Keratinocyte (primary cell): Measurements from ENCODE around the gene DDX51.

ENCODE experiments used
- EZH2 ChIP-seq: IDR thresholded peaks from one replicate; pipeline ENCODE4 v1.6.1; 2012; ENCODE audit warnings: inconsistent platforms, mild to moderate bottlenecking, low read length, moderate library complexity
- TF ChIP-seq, protein P1 (sequence below), 3 experiments: IDR thresholded peaks in 1 of 3; conservative IDR thresholded peaks in 1 of 3; optimal IDR thresholded peaks in 1 of 3; 2 replicates in 2 of 3; 3 replicates in 1 of 3; pipeline versions ENCODE3 to v1.5.1; 2011; ENCODE audit warnings: low read length in 3 of 3, mild to moderate bottlenecking in 3 of 3, moderate library complexity in 2 of 3, control low read depth in 1 of 3, inconsistent platforms in 1 of 3; ENCODE audit not compliant: insufficient read depth in 2 of 3; ENCODE audit errors: extremely low read depth in 1 of 3

DNA sequence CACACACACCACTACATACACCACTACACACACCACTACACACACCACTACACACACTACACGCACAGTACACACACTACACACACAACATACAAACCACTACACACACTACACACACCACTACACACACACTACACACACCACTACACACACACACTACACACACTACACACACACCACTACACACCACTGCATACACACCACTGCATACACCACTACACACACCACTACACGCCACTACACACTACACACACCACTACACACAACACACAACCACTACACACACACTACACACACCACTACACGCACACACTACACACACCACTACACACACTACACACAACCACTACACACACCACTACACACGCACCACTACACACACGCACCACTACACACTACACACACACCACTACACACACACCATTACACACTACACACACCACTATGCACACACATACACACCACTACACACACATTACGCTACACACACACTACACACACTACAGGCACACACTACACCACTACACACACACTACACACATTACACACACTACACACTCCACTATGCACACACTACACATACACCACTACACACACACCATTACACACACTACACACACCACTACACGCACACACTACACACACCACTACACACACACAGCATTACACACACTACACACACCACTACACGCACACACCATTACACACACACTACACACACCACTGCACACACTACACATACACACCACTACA lies 12.6 kb upstream of the DDX51 start:
- TF ChIP-seq, protein P1, sequence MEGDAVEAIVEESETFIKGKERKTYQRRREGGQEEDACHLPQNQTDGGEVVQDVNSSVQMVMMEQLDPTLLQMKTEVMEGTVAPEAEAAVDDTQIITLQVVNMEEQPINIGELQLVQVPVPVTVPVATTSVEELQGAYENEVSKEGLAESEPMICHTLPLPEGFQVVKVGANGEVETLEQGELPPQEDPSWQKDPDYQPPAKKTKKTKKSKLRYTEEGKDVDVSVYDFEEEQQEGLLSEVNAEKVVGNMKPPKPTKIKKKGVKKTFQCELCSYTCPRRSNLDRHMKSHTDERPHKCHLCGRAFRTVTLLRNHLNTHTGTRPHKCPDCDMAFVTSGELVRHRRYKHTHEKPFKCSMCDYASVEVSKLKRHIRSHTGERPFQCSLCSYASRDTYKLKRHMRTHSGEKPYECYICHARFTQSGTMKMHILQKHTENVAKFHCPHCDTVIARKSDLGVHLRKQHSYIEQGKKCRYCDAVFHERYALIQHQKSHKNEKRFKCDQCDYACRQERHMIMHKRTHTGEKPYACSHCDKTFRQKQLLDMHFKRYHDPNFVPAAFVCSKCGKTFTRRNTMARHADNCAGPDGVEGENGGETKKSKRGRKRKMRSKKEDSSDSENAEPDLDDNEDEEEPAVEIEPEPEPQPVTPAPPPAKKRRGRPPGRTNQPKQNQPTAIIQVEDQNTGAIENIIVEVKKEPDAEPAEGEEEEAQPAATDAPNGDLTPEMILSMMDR (optimal IDR thresholded peaks at IDR 0.05 in 1 of 3, IDR thresholded peaks at IDR 0.05 in 1 of 3, conservative IDR thresholded peaks at IDR 0.05 in 1 of 3; ENCODE audit: extremely low read depth in 1 of 3, insufficient read depth in 2 of 3, low read length in 3 of 3): no peak
- TF ChIP-seq EZH2: no peak
